WTC11 (cell line): ENCODE measurements around the gene MS4A6A.
A peak's percentile ranks its signal among the peaks of the same experiment; 100 is the strongest.

Experiments used
- KAT7 ChIP-seq: sonication (generic); formaldehyde crosslinking; IDR thresholded peaks from 2 replicates; pipeline ENCODE4 v1.8.1; 2023; ENCODE audit warnings: missing genetic modification reagents, mild to moderate bottlenecking, borderline replicate concordance
- NR2C2 ChIP-seq: sonication (generic); formaldehyde crosslinking; IDR thresholded peaks from 2 replicates; pipeline ENCODE4 v1.8.0; 2022; ENCODE audit warnings: mild to moderate bottlenecking, missing genetic modification reagents
- SOX15 ChIP-seq: fragments of 250-450 bp; sonication (Bioruptor Pico); IDR thresholded peaks from 2 replicates; pipeline ENCODE4 v1.9.0; 2021; ENCODE audit warnings: mild to moderate bottlenecking
- SP1 ChIP-seq: sonication (generic); formaldehyde crosslinking; conservative IDR thresholded peaks from 2 replicates; pipeline ENCODE4 v1.8.1; 2022; ENCODE audit warnings: missing genetic modification reagents
- ZNF232 ChIP-seq: sonication (generic); formaldehyde crosslinking; IDR thresholded peaks from 2 replicates; pipeline ENCODE4 v1.8.0; 2022; ENCODE audit warnings: mild to moderate bottlenecking, missing genetic modification reagents
- TF ChIP-seq, protein P1 (sequence below): fragments of 200-600 bp; IDR thresholded peaks from 2 replicates; pipeline ENCODE4 v1.8.0; 2022; ENCODE audit warnings: antibody characterized with exemption
- TF ChIP-seq, protein P2 (sequence below): sonication (generic); formaldehyde crosslinking; IDR thresholded peaks from 2 replicates; pipeline ENCODE4 v1.8.1; 2022; ENCODE audit warnings: missing genetic modification reagents, borderline replicate concordance

- TF ChIP-seq, protein P1, sequence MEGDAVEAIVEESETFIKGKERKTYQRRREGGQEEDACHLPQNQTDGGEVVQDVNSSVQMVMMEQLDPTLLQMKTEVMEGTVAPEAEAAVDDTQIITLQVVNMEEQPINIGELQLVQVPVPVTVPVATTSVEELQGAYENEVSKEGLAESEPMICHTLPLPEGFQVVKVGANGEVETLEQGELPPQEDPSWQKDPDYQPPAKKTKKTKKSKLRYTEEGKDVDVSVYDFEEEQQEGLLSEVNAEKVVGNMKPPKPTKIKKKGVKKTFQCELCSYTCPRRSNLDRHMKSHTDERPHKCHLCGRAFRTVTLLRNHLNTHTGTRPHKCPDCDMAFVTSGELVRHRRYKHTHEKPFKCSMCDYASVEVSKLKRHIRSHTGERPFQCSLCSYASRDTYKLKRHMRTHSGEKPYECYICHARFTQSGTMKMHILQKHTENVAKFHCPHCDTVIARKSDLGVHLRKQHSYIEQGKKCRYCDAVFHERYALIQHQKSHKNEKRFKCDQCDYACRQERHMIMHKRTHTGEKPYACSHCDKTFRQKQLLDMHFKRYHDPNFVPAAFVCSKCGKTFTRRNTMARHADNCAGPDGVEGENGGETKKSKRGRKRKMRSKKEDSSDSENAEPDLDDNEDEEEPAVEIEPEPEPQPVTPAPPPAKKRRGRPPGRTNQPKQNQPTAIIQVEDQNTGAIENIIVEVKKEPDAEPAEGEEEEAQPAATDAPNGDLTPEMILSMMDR, result peak; percentile 29; the same call in 1 of the 2 replicates
- no peak for TF ChIP-seq SOX15 (CRISPR knock-in tag)
- no peak for TF ChIP-seq NR2C2 (CRISPR knock-in tag)
- TF ChIP-seq, protein P2, sequence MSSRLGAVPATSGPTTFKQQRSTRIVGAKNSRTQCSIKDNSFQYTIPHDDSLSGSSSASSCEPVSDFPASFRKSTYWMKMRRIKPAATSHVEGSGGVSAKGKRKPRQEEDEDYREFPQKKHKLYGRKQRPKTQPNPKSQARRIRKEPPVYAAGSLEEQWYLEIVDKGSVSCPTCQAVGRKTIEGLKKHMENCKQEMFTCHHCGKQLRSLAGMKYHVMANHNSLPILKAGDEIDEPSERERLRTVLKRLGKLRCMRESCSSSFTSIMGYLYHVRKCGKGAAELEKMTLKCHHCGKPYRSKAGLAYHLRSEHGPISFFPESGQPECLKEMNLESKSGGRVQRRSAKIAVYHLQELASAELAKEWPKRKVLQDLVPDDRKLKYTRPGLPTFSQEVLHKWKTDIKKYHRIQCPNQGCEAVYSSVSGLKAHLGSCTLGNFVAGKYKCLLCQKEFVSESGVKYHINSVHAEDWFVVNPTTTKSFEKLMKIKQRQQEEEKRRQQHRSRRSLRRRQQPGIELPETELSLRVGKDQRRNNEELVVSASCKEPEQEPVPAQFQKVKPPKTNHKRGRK (CRISPR knock-in tag), result no peak
- TF ChIP-seq SP1 (CRISPR knock-in tag), result no peak
- TF ChIP-seq KAT7, result no peak
- no peak for TF ChIP-seq ZNF232 (CRISPR knock-in tag)
Measured at GRCh38 chr11:60130496-60130895, 52.4 kb downstream of the MS4A6A start.
